Esophagus muscularis mucosa (tissue), 4 donors: ENCODE measurements around the gene GNG7.

Experiments
- EP300 ChIP-seq: sonication (generic); formaldehyde crosslinking; IDR thresholded peaks from one replicate; pipeline ENCODE4 v1.6.1; 2017; ENCODE audit warnings: antibody characterized with exemption
- POLR2A ChIP-seq: fragments of 450-650 bp; IDR thresholded peaks from one replicate; pipeline ENCODE4 v1.6.1; 2017; ENCODE audit warnings: antibody characterized with exemption, moderate library complexity, mild to moderate bottlenecking, low read depth
- TF ChIP-seq, protein P1 (sequence below), 3 experiments: fragments of 200-600 bp in 2 of 3; fragments of 450-650 bp in 1 of 3; sonication (generic) in 2 of 3; IDR thresholded peaks; one replicate each; pipeline ENCODE4 v1.5.1; 2017 to 2019; ENCODE audit warnings: antibody characterized with exemption in 3 of 3, mild to moderate bottlenecking in 2 of 3, moderate library complexity in 1 of 3

GRCh38 chr19:2608602-2608922 is 93.9 kb downstream of the GNG7 start:
- TF ChIP-seq, protein P1, sequence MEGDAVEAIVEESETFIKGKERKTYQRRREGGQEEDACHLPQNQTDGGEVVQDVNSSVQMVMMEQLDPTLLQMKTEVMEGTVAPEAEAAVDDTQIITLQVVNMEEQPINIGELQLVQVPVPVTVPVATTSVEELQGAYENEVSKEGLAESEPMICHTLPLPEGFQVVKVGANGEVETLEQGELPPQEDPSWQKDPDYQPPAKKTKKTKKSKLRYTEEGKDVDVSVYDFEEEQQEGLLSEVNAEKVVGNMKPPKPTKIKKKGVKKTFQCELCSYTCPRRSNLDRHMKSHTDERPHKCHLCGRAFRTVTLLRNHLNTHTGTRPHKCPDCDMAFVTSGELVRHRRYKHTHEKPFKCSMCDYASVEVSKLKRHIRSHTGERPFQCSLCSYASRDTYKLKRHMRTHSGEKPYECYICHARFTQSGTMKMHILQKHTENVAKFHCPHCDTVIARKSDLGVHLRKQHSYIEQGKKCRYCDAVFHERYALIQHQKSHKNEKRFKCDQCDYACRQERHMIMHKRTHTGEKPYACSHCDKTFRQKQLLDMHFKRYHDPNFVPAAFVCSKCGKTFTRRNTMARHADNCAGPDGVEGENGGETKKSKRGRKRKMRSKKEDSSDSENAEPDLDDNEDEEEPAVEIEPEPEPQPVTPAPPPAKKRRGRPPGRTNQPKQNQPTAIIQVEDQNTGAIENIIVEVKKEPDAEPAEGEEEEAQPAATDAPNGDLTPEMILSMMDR (IDR thresholded peaks at IDR 0.05) = no peak
- TF ChIP-seq EP300 (no peak), POLR2A (no peak)
